Fibroblast of villous mesenchyme (primary cell): ENCODE data around the gene TMEM204. TPM values are rescaled to one million over a fixed set of nuclear protein-coding genes. Genes with fewer than 3 reads are reported as not detected.

Experiments
- DNase-seq: peaks from one replicate; pipeline ENCODE4 v3.0.0-alpha.2; 2010; ENCODE audit warnings: low read depth
- H3K4me3 ChIP-seq: 2 replicates; pipeline ENCODE4 v1.5.1; 2011; ENCODE audit warnings: low read depth, mild to moderate bottlenecking, low read length
- total RNA-seq: library from RNA; depleted of rRNA; stranded (reverse); fragments of >200 nt; gene quantifications from 2 replicates; pipeline ENCODE4 v1.2.3, GENCODE V29; 2012
- TF ChIP-seq, protein P1 (sequence below): IDR thresholded peaks from 2 replicates; pipeline ENCODE4 v1.5.1; 2012; ENCODE audit warnings: low read depth, mild to moderate bottlenecking, low read length; ENCODE audit not compliant: insufficient read depth

TMEM204 gene
- total RNA-seq, 1 donor: 22.5 TPM

GRCh38 chr16:1494711-1495110 is 38.8 kb upstream of the TMEM204 start:
- peak; percentile 21 for DNase-seq

DNA sequence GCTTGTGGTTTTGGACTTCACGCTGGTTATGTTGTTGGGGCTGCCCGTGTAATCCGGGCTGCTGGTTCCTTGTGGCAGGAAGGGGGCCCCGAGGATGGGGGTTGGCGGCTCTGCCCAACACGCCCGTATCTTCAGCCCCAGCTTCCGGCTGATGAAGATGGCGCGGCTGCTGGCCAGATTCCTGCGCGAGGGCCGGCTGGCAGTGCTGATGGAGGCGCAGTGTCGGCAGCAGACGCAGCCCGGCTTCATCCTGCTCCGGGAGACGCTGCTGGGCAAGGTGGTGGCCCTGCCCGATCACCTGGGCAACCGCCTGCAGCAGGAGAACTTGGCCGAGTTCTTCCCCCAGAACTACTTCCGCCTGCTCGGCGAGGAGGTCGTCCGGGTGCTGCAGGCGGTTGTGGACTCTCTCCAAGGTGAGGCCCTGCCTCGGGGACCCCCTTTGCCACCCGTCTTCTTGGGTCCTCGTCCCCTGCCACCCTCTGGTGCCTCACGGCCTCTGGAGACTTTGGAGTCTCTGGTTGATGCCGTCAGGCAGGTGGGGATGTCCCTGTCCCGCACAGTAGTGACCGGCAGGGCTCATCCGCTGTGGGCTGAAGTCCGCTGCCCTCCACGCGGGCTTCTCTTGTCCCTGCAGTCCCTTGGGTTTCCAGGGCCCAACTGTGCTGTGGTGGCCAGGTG is 38.1 kb upstream of the TMEM204 start:
- TF ChIP-seq, protein P1, sequence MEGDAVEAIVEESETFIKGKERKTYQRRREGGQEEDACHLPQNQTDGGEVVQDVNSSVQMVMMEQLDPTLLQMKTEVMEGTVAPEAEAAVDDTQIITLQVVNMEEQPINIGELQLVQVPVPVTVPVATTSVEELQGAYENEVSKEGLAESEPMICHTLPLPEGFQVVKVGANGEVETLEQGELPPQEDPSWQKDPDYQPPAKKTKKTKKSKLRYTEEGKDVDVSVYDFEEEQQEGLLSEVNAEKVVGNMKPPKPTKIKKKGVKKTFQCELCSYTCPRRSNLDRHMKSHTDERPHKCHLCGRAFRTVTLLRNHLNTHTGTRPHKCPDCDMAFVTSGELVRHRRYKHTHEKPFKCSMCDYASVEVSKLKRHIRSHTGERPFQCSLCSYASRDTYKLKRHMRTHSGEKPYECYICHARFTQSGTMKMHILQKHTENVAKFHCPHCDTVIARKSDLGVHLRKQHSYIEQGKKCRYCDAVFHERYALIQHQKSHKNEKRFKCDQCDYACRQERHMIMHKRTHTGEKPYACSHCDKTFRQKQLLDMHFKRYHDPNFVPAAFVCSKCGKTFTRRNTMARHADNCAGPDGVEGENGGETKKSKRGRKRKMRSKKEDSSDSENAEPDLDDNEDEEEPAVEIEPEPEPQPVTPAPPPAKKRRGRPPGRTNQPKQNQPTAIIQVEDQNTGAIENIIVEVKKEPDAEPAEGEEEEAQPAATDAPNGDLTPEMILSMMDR: no peak
- no peak for DNase-seq
- no peak overlapping the region for H3K4me3 ChIP-seq

More at GRCh38 chr16:1494711-1495110, 38.8 kb upstream of the TMEM204 start:
- peak overlapping the region; percentile 83 for H3K4me3 ChIP-seq
- TF ChIP-seq, protein P1: no peak

- H3K4me3 ChIP-seq: no peak overlapping the region
- TF ChIP-seq, protein P1: no peak
- DNase-seq: no peak
These were observed 37.6 kb upstream of the TMEM204 start for GRCh38 chr16:1495889-1496262.

- H3K4me3 ChIP-seq: no peak overlapping the region
- TF ChIP-seq, protein P1: no peak
- DNase-seq: no peak
These were observed 37.0 kb upstream of the TMEM204 start for GRCh38 chr16:1496464-1496863.

DNA sequence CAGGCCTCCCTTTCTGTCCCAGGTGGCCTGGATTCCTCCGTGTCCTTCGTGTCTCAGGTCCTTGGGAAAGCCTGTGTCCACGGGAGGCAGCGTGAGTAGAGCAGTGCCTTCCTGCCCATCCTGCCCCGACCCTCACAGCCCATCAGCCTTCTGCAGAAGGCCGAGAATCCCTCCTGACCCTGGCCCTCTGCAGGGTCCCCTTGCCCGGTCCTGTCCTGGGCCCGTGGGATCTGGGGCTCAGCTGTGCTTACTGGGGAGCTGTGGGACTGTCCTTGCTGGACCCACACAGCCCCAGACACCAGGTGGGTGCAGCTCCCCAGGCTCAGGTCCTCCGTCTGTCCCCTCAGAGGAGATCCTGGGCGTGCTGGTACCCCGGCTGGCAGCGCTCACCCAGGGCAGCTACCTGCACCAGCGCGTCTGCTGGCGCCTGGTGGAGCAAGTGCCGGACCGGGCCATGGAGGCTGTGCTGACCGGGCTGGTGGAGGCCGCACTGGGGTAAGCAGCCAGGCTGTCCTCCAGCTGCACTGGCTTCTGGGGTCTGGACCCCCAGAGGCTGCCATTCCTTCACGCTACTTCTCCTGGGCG is 36.4 kb upstream of the TMEM204 start:
- H3K4me3 ChIP-seq: no peak overlapping the region
- TF ChIP-seq, protein P1: no peak
- no peak for DNase-seq

DNA sequence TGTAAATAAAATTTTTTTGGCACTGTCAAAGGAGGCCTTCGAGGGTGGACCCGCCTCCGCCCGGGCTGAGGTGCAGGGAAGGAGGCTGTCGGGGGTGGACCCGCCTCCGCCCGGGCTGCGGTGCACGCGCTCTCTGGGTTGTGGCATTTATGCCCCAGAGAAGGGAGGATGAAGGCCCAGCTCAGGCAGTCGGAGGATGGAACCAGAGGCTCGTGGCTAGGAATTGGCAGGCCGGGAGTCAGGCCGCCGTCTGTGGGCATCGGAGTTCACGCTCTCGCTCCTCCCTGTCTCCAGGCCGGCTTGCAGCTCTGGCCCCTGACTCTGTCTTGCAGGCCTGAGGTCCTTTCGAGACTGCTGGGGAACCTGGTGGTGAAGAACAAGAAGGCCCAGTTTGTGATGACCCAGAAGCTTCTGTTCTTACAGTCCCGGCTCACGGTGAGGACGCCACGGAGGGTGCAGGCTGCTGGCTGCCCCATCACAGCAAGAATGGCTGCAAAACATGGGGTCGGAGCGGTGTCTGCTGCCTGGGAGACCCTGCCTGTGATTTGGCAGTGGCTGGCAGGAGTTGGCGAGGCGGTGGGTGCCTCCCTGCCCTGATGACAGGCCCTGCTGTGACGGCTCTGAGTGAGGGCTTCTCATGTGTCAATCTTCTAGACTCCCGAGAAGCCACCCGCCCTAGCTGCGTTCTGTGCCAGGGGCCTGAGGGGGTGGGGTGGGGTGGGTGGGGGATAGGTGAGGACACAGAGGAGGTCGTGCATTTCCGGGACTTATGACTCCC is 34.4 kb upstream of the TMEM204 start:
- DNase-seq: no peak
- H3K4me3 ChIP-seq: no peak overlapping the region
- TF ChIP-seq, protein P1: no peak
